HUES6 (cell line): ENCODE data around the gene PLAAT4.
"Not testable (repeated sequence)": the region's sequence is repeated elsewhere in the genome, so short reads cannot be mapped to it uniquely, and the experiment has no call there.

Experiments used
- H3K27ac ChIP-seq: 2 replicates; pipeline ENCODE4 v1.7.0; 2013; ENCODE audit warnings: low read depth, mild to moderate bottlenecking, low read length, inconsistent platforms
- H3K27me3 ChIP-seq: 2 replicates; pipeline ENCODE4 v1.6.1; 2013; ENCODE audit warnings: low read length; ENCODE audit not compliant: control insufficient read depth, insufficient read depth
- H3K36me3 ChIP-seq: 2 replicates; pipeline ENCODE4 v1.6.1; 2013; ENCODE audit warnings: low read length; ENCODE audit not compliant: control insufficient read depth, insufficient read depth
- H3K4me1 ChIP-seq: 2 replicates; pipeline ENCODE4 v1.6.1; 2013; ENCODE audit warnings: low read length; ENCODE audit not compliant: control insufficient read depth, insufficient read depth
- H3K4me3 ChIP-seq: 2 replicates; pipeline ENCODE4 v1.5.1; 2013; ENCODE audit warnings: low read depth, low read length
- H3K9ac ChIP-seq: one replicate; pipeline ENCODE4 v1.6.1; 2013; ENCODE audit warnings: mild to moderate bottlenecking, low read length
- H3K9me3 ChIP-seq: 2 replicates; pipeline ENCODE4 v1.6.1; 2013; ENCODE audit warnings: low read depth, low read length; ENCODE audit not compliant: control insufficient read depth, insufficient read depth

The PLAAT4 gene

DNA sequence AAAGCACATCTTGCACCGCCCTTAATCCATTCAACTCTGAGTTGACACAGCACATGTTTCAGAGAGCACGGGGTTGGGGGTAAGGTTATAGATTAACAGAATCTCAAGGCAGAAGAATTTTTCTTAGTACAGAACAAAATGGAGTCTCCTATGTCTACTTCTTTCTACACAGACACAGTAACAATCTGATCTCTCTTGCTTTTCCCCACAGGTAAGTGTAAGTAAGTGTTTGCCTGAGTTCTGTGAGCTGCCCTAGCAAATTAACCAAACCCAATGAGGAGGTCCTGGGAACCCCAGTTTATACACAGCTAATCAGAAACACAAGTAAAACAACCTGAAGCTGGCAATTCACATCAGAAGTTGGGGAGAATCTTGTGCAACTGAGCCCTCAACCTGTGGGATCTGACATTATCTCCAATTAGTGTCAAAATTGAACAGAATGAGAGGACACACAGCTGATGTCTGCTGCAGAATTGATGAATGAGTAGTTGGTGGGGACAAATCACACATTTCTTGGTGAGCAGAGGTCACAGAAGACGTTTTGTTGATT is 7.8 kb upstream of the PLAAT4 start:
- H3K9me3 ChIP-seq, H3K27me3 ChIP-seq, H3K36me3 ChIP-seq: not testable (repeated sequence)
- Histone ChIP-seq H3K4me3 (peak overlapping the region; percentile 19; the same call in 1 of the 2 replicates), H3K4me1 (peaks cover 45% of the 10 kb centered on the region), H3K9ac (peak overlapping the region; percentile 89), H3K27ac (peak overlapping the region; percentile 93)

- peak overlapping the region; percentile 7; the same call in 1 of the 2 replicates for H3K4me3 ChIP-seq
- not testable (repeated sequence) for H3K27me3 ChIP-seq, H3K36me3 ChIP-seq, H3K9me3 ChIP-seq
- peaks cover 48% of the 10 kb centered on the region for H3K4me1 ChIP-seq
- peak overlapping the region; percentile 93 for H3K27ac ChIP-seq
- peak overlapping the region; percentile 89 for H3K9ac ChIP-seq
Observed at GRCh38 chr11:63529373-63529772, 7.2 kb upstream of the PLAAT4 start.

DNA sequence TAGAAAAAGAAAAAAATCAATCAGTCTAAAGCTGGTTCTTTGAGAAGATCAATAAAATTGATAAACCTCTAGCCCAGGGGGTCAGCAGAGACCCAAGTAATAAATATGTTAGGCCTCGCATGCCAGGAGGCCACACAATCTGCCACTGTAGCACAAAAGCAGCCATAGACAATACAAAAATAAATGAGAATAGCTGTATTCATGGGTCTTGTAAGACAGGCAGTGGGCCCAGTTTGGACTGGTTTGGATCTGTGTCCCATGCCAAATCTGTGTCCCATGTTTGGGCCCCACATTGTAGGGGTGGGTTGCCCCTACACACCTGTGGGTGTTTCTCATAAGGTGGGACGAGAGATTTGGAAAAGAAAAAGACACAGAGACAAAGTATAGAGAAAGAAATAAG is 6.6 kb upstream of the PLAAT4 start:
- Histone ChIP-seq H3K27me3 (no peaks in the 10 kb centered on the region), H3K4me3 (peak overlapping the region; percentile 7), H3K27ac (peak overlapping the region; percentile 93), H3K9ac (peak overlapping the region; percentile 89), H3K36me3 (no peaks in the 10 kb centered on the region), H3K4me1 (peaks cover 48% of the 10 kb centered on the region), H3K9me3 (no peaks in the 10 kb centered on the region; the same call in 1 of the 2 replicates)

DNA sequence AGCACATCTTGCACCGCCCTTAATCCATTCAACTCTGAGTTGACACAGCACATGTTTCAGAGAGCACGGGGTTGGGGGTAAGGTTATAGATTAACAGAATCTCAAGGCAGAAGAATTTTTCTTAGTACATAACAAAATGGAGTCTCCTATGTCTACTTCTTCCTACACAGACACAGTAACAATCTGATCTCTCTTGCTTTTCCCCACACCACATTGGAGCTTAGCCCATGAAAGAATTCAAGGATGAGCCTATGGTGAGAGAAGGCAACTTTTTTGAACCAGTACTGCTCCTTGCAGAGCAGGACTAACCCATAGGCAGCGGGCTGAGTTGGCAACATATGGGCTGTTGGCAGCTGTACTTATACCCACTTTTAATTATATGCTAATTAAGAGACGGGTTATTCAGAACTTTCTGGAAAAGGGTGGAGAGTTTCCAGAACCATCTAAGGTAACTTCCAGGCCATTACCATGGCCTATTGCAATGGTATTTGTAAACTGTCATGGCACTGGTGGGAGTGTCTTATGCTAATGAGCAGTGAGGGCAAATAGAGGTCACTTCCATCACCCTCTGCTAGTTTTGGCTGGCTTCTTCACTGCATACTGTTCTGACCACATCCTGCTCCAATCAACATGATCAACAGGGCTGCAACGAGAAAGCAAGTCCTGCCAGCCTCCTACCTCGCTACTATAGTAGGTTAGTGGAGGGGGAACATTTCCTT is 5.4 kb upstream of the PLAAT4 start:
- Histone ChIP-seq H3K4me3 (0 out of 2 replicates have a peak overlapping the region, but pooled peaks have one; percentile 17), H3K4me1 (peaks cover 48% of the 10 kb centered on the region), H3K9ac (peak overlapping the region; percentile 85), H3K27ac (peak overlapping the region; percentile 86)
- H3K27me3 ChIP-seq, H3K36me3 ChIP-seq, H3K9me3 ChIP-seq: not testable (repeated sequence)

GRCh38 chr11:63532117-63532516 is 4.5 kb upstream of the PLAAT4 start:
- peak overlapping the region; percentile 17; the same call in 1 of the 2 replicates for H3K4me3 ChIP-seq
- peak overlapping the region; percentile 86 for H3K27ac ChIP-seq
- peak overlapping the region; percentile 68 for H3K9ac ChIP-seq
- H3K4me1 ChIP-seq: peaks cover 48% of the 10 kb centered on the region
- no peaks in the 10 kb centered on the region for H3K9me3 ChIP-seq
- no peaks in the 10 kb centered on the region for H3K36me3 ChIP-seq
- H3K27me3 ChIP-seq: no peaks in the 10 kb centered on the region

GRCh38 chr11:63532799-63533475 is 3.7 kb upstream of the PLAAT4 start:
- H3K4me3 ChIP-seq: peak overlapping the region; percentile 4; the same call in 1 of the 2 replicates
- H3K27ac ChIP-seq: peak overlapping the region; percentile 86
- H3K9ac ChIP-seq: peak overlapping the region; percentile 68
- no peaks in the 10 kb centered on the region for H3K9me3 ChIP-seq
- H3K4me1 ChIP-seq: peaks cover 46% of the 10 kb centered on the region
- H3K36me3 ChIP-seq: no peaks in the 10 kb centered on the region
- H3K27me3 ChIP-seq: no peaks in the 10 kb centered on the region

DNA sequence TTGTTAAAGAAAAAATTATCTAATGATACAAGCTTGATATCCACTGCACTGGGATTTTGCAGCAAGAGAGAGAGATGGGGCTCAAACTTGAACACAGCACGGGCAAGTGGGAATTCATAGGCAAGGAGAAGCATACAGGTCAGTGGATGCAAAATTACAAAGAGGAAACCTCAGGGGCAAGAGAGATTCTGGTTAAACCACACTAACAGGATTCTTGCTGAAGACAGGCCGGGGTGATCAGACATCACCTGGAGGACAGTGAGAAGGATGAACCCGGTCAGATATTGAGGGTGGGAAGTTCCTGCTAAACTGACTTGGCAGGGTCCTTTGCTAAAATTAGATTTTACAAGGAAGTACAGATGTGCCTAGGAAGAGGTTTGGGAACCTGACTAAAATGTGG is 2.5 kb upstream of the PLAAT4 start:
- Histone ChIP-seq H3K27ac (no peak overlapping the region; the same call in 1 of the 2 replicates), H3K4me3 (no peak overlapping the region), H3K27me3 (no peaks in the 10 kb centered on the region), H3K9ac (no peak overlapping the region), H3K36me3 (no peaks in the 10 kb centered on the region), H3K9me3 (no peaks in the 10 kb centered on the region), H3K4me1 (peaks cover 42% of the 10 kb centered on the region)

GRCh38 chr11:63534895-63535461 is 1.6 kb upstream of the PLAAT4 start:
- Histone ChIP-seq H3K9me3 (no peaks in the 10 kb centered on the region), H3K9ac (no peak overlapping the region), H3K4me3 (no peak overlapping the region), H3K4me1 (peaks cover 35% of the 10 kb centered on the region), H3K36me3 (no peaks in the 10 kb centered on the region), H3K27me3 (no peaks in the 10 kb centered on the region), H3K27ac (no peak overlapping the region)

DNA sequence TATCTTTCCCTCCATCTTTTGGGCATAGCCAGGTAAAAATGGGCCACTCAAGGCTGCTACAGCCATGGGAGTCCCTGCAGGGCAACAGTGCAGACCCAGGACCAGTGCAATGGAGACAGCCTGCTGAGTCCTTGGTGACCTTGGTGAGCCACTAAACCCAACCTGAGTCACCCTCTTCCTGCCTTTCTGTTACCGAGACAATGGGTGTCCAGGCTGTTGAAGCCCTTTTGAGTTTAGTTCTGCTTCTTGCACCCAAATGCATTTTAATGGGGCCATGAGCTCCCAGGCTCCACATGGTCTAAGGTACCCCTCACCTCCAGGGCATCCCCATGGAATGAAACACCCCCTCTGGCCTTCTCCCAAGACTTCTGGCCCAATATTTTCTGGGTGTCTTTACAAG is 874 bp upstream of the PLAAT4 start:
- no peaks in the 10 kb centered on the region for H3K9me3 ChIP-seq
- no peak overlapping the region for H3K4me3 ChIP-seq
- no peak overlapping the region for H3K9ac ChIP-seq
- no peaks in the 10 kb centered on the region for H3K36me3 ChIP-seq
- H3K27ac ChIP-seq: no peak overlapping the region
- peaks cover 32% of the 10 kb centered on the region for H3K4me1 ChIP-seq
- no peaks in the 10 kb centered on the region for H3K27me3 ChIP-seq

GRCh38 chr11:63537293-63538101 is 889 bp downstream of the PLAAT4 start:
- Histone ChIP-seq H3K4me3 (no peak overlapping the region), H3K9ac (no peak overlapping the region), H3K27me3 (no peaks in the 10 kb centered on the region), H3K36me3 (no peaks in the 10 kb centered on the region), H3K4me1 (peaks cover 20% of the 10 kb centered on the region), H3K27ac (no peak overlapping the region), H3K9me3 (no peaks in the 10 kb centered on the region)
